A673 (cell line): ENCODE data around the gene NTSR2.

Experiments used
- CTCF ChIP-seq: fragments of 300-800, 200-600 bp; sonication (generic); conservative IDR thresholded peaks from 2 replicates; pipeline ENCODE4 v1.5.1; 2017; ENCODE audit warnings: low read depth, mild to moderate bottlenecking, antibody characterized with exemption, low read length, moderate library complexity, mixed read lengths
- EZH2 ChIP-seq: fragments of 200-600 bp; sonication (generic); IDR thresholded peaks from 2 replicates; pipeline ENCODE4 v1.6.1; 2017; ENCODE audit warnings: borderline replicate concordance, low read depth, mild to moderate bottlenecking, mixed read lengths, antibody characterized with exemption, low read length; ENCODE audit not compliant: poor library complexity, severe bottlenecking

- TF ChIP-seq EZH2 (no peak), CTCF (no peak)
These were observed 17.4 kb downstream of the NTSR2 start for GRCh38 chr2:11652553-11652952.
